ENCODE measurements around the gene USP46. TPM values are rescaled to one million over a fixed set of nuclear protein-coding genes. Genes with fewer than 3 reads are reported as not detected.

Gene USP46
- total RNA-seq, 4 donors from 2014 or later: 8.4 to 17.5 (median 10.5) TPM

GRCh38 chr4:52655506-52655905 is 3.6 kb downstream of the USP46 start:
- Histone ChIP-seq H3K27ac (no peak overlapping the region), H3K27me3 (no peaks in the 10 kb centered on the region), H3K4me3 (no peak overlapping the region), H3K9me3 (no peaks in the 10 kb centered on the region), H3K4me1 (peaks cover 47% of the 10 kb centered on the region), H3K36me3 (no peaks in the 10 kb centered on the region)
- DNase-seq (ENCODE audit: low spot score in 2 of 2): no peak
- TF ChIP-seq EP300 (IDR thresholded peaks at IDR 0.05) (no peak), POLR2A (IDR thresholded peaks at IDR 0.05) (no peak), POLR2AphosphoS5 (IDR thresholded peaks at IDR 0.05) (no peak)
- TF ChIP-seq, protein P1, sequence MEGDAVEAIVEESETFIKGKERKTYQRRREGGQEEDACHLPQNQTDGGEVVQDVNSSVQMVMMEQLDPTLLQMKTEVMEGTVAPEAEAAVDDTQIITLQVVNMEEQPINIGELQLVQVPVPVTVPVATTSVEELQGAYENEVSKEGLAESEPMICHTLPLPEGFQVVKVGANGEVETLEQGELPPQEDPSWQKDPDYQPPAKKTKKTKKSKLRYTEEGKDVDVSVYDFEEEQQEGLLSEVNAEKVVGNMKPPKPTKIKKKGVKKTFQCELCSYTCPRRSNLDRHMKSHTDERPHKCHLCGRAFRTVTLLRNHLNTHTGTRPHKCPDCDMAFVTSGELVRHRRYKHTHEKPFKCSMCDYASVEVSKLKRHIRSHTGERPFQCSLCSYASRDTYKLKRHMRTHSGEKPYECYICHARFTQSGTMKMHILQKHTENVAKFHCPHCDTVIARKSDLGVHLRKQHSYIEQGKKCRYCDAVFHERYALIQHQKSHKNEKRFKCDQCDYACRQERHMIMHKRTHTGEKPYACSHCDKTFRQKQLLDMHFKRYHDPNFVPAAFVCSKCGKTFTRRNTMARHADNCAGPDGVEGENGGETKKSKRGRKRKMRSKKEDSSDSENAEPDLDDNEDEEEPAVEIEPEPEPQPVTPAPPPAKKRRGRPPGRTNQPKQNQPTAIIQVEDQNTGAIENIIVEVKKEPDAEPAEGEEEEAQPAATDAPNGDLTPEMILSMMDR (IDR thresholded peaks at IDR 0.05): no peak

DNA sequence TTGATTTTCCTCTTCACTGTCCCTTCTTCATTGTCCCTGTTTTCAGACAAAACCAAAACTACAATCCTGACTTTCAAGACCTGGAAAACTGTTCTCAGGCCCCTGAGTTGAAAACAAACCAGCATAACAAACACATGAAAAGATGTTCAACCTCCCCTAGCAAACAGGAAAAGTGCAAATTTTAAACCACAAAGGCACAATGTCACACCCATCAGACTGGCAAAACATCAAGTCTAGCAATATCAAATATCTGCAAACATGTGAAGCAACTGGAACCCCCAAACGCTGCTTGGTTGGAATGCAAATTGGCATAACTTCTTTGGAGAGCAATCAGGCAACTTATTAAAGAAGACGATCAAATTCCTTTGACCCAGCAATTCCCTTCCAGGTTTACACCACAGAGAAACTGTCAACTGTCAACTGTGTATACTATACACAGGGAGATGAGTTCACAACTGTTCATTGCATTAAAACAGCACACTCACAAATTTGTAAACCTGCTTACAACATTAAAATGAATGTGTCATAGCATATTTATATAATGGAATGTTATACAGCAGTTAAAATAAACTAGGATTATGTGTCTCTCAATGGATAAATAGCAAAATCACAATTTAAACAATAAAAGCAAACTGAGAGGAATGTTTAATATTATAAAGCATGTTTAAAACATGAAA is 7.0 kb downstream of the USP46 start:
- no peaks in the 10 kb centered on the region for H3K27me3 ChIP-seq
- no peak for TF ChIP-seq POLR2A (IDR thresholded peaks at IDR 0.05)
- H3K4me3 ChIP-seq: no peak overlapping the region
- H3K9me3 ChIP-seq: no peaks in the 10 kb centered on the region
- peaks cover 27% of the 10 kb centered on the region for H3K4me1 ChIP-seq
- no peaks in the 10 kb centered on the region for H3K36me3 ChIP-seq
- WGBS: 48% methylated on average over 2 of the region's 2 CpGs
- no peak for DNase-seq (ENCODE audit: low spot score in 2 of 2)
- H3K27ac ChIP-seq: no peak overlapping the region

GRCh38 chr4:52648836-52649235 is 10.3 kb downstream of the USP46 start:
- Histone ChIP-seq H3K27me3 (no peaks in the 10 kb centered on the region), H3K36me3 (no peaks in the 10 kb centered on the region), H3K9me3 (no peaks in the 10 kb centered on the region), H3K27ac (no peak overlapping the region), H3K4me1 (peaks cover 9% of the 10 kb centered on the region), H3K4me3 (no peak overlapping the region)
- no peak for DNase-seq (ENCODE audit: low spot score in 2 of 2)
- 82% methylated on average over 1 of the region's 1 CpG for WGBS
- TF ChIP-seq POLR2AphosphoS5 (IDR thresholded peaks at IDR 0.05) (no peak), POLR2A (IDR thresholded peaks at IDR 0.05) (no peak), EP300 (IDR thresholded peaks at IDR 0.05) (no peak)
- TF ChIP-seq, protein P1 (IDR thresholded peaks at IDR 0.05): no peak

DNA sequence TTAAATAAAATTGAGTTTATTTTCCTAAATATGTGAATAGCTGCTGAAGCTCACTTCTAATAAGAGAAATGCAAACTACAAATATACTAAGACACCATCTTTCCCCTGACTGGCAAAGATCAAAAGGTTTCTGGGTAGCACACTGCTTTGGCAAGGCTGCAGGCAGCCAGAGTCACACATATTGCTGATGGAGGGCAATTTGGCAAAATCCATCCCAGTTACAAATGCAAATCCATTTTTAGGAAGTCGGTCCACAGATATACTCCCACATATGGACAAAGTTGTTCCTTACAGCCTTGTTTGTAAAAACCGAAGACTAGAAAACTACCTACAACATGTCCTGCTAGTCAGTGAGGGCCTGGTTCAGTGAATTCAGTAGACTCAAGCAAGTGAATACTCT is 12.4 kb downstream of the USP46 start:
- no peak for TF ChIP-seq POLR2AphosphoS5 (IDR thresholded peaks at IDR 0.05)
- TF ChIP-seq, protein P1 (IDR thresholded peaks at IDR 0.05): no peak
- TF ChIP-seq EP300 (IDR thresholded peaks at IDR 0.05): no peak
- TF ChIP-seq POLR2A (IDR thresholded peaks at IDR 0.05): no peak
- WGBS: 89% methylated on average over 2 of the region's 2 CpGs
- Histone ChIP-seq H3K27me3 (no peaks in the 10 kb centered on the region), H3K27ac (no peak overlapping the region), H3K36me3 (no peaks in the 10 kb centered on the region), H3K9me3 (no peaks in the 10 kb centered on the region), H3K4me3 (no peak overlapping the region), H3K4me1 (peaks cover 14% of the 10 kb centered on the region)
- DNase-seq (ENCODE audit: low spot score in 2 of 2): no peak

DNA sequence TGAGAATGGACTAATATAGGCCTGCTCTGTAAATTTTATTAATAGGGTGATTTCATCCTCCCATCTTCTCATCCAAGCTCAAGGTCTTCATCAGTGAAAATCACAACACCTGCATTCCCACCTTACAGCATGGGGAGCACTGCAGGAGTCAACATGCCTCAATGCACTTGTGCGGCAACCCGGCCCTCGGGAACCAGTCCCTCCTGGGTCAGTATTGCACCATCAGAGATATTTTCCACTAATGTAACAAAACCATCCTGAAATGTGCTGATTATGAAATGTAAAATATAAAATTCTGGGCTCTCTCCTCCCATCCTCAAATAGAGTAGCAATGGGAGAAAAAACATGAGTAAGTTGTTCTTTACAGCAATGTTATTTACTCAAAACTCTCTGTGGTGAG is 13.0 kb downstream of the USP46 start:
- TF ChIP-seq POLR2A (IDR thresholded peaks at IDR 0.05) (no peak), POLR2AphosphoS5 (IDR thresholded peaks at IDR 0.05) (no peak), EP300 (IDR thresholded peaks at IDR 0.05) (no peak)
- TF ChIP-seq, protein P1 (IDR thresholded peaks at IDR 0.05): no peak
- Histone ChIP-seq H3K36me3 (no peaks in the 10 kb centered on the region), H3K27me3 (no peaks in the 10 kb centered on the region), H3K9me3 (no peaks in the 10 kb centered on the region), H3K4me1 (peaks cover 20% of the 10 kb centered on the region), H3K27ac (no peak overlapping the region), H3K4me3 (no peak overlapping the region)
- WGBS: 96% methylated on average over 3 of the region's 3 CpGs
- DNase-seq (ENCODE audit: low spot score in 2 of 2): no peak

- Histone ChIP-seq H3K27me3 (no peaks in the 10 kb centered on the region), H3K27ac (no peak overlapping the region), H3K4me3 (no peak overlapping the region), H3K9me3 (no peaks in the 10 kb centered on the region), H3K4me1 (peaks cover 25% of the 10 kb centered on the region), H3K36me3 (no peaks in the 10 kb centered on the region)
- DNase-seq (ENCODE audit: low spot score in 2 of 2): no peak
- no peak for TF ChIP-seq EP300 (IDR thresholded peaks at IDR 0.05)
- TF ChIP-seq POLR2AphosphoS5 (IDR thresholded peaks at IDR 0.05): no peak
- TF ChIP-seq POLR2A (IDR thresholded peaks at IDR 0.05): no peak
- TF ChIP-seq, protein P1 (IDR thresholded peaks at IDR 0.05): no peak
Measured at GRCh38 chr4:52645300-52645699, 13.8 kb downstream of the USP46 start.
